ENCODE results near the gene WDR73. TPM values are rescaled to one million over a fixed set of nuclear protein-coding genes. Genes with fewer than 3 reads are reported as not detected.

WDR73 gene
- total RNA-seq (28.2 and 29.1 TPM in 2 replicates), polyA plus RNA-seq (25.6 and 29.0 TPM in 2 replicates), polyA minus RNA-seq (31.8 and 40.5 TPM in 2 replicates), Bru-seq, nascent RNA (percentile 75 among the genes with signal in this experiment), BruChase-seq, experiment 1, labeled RNA remaining after a 6-hour chase (percentile 72 among the genes with signal in this experiment), BruChase-seq, experiment 2, labeled RNA remaining after a 2-hour chase (percentile 76 among the genes with signal in this experiment)
- polyA plus RNA-seq (2011; cell fraction: cytosol; rRNA removed), result 19.0 and 19.9 TPM in 2 replicates
- polyA plus RNA-seq (2011; cell fraction: nucleus; rRNA removed), result 73.5 and 76.7 TPM in 2 replicates
- 12.9 and 21.8 TPM in 2 replicates for polyA plus RNA-seq (2012)
- polyA minus RNA-seq (2011; cell fraction: cytosol; rRNA and poly(A)+ RNA removed), result 19.7 TPM
- 24.3 and 36.3 TPM in 2 replicates for polyA minus RNA-seq (2011; cell fraction: nucleus; rRNA and poly(A)+ RNA removed)
- long read RNA-seq, full-length matches to known transcripts, result 23 of 50 reads
- long read RNA-seq, partial matches to known transcripts, result 5 of 50 reads
- long read RNA-seq, other reads (novel, unspliced or antisense), result 22 of 50 reads

GRCh38 chr15:84653910-84654688 lies at the start of gene WDR73:
WDR73 (minus strand) TSS chr15:84654283; CDS start chr15:84654274, 9 bp downstream.
- FAIRE-seq, result peak; percentile 98
- dilution Hi-C loops (cut with MboI; ENCODE audit: extremely low pct_ligation_motif_present, low sequenced_read_pairs), result no loop called here

More at GRCh38 chr15:84653910-84654688, at the start of gene WDR73:
- peak within 1 kb of the TSS; percentile 25 to 93 (median 79) for H3K4me3 ChIP-seq (replicated peaks in 1 of 3; ENCODE audit: insufficient read depth in 1 of 3, low read depth in 1 of 3, low read length in 3 of 3)
- POLR2A ChIA-PET, result interaction anchor here (0.6 to 2.3 kb wide), 4 partner anchors 18 to 274 kb away, joined by 3 to 4 read pairs (median 3); no protein-coding TSS in a partner anchor
- H3K27ac ChIP-seq (ENCODE audit: insufficient read depth, low read depth, low read length), result peak within 1 kb of the TSS; percentile 84
- H3K9me3 ChIP-seq (replicated peaks; ENCODE audit: control insufficient read depth, insufficient read depth, low read length), result no peaks in the 10 kb centered on the region
- H4K20me1 ChIP-seq (replicated peaks; ENCODE audit: control insufficient read depth, extremely low read depth, insufficient read depth, low read length), result no peaks in the 10 kb centered on the region
- DNase-seq (ENCODE audit: low read depth, low spot score), result peak; percentile 97
- peak within 1 kb of the TSS; percentile 25 for H2AFZ ChIP-seq (ENCODE audit: low read depth, low read length)
- peaks cover 6 to 7% of the 10 kb centered on the region in 2 experiments for H3K36me3 ChIP-seq (ENCODE audit: control insufficient read depth in 2 of 2, extremely low read depth in 1 of 2, insufficient read depth in 2 of 2, low read length in 2 of 2)
- H3K27me3 ChIP-seq (ENCODE audit: control insufficient read depth in 2 of 2, insufficient read depth in 2 of 2, low read length in 2 of 2), result no peaks in the 10 kb centered on the region
- H3K4me1 ChIP-seq (ENCODE audit: control insufficient read depth, extremely low read depth, insufficient read depth, low read length), result peaks cover 34% of the 10 kb centered on the region
- H3K9ac ChIP-seq (replicated peaks; ENCODE audit: extremely low read depth, insufficient read depth, low read length), result peak within 1 kb of the TSS; percentile 78
- CTCF ChIA-PET, result interaction anchor here (0.6 to 3.2 kb wide), 20 partner anchors 10 to 515 kb away, joined by 3 to 35 read pairs (median 5); partner anchors contain the start of gene SEC11A
- H3K9me1 ChIP-seq (replicated peaks; ENCODE audit: control insufficient read depth, extremely low read depth, insufficient read depth, low read length), result no peaks in the 10 kb centered on the region
- intact Hi-C loops (cut with micrococcal nuclease), result loop anchor here (1.0 kb wide), 8 partner anchors 21 to 274 kb away; partner anchors contain the start of genes SEC11A and ZNF592
- peak; percentile 79 for TF ChIP-seq POLR2AphosphoS5 (IDR thresholded peaks at IDR 0.05; ENCODE audit: insufficient read depth, low read depth, low read length)
- no peak for TF ChIP-seq FOS (IDR thresholded peaks at IDR 0.05; ENCODE audit: borderline replicate concordance, insufficient read depth, low read length)
- TF ChIP-seq POLR2A (IDR thresholded peaks at IDR 0.05; ENCODE audit: low read depth, low read length), result peak; percentile 85
- no peak for TF ChIP-seq CTCF (IDR thresholded peaks at IDR 0.05; ENCODE audit: extremely low read depth in 1 of 2, insufficient read depth in 1 of 2, low read depth in 1 of 2, low read length in 2 of 2)
- no TSS peak for BruUV-seq (replicated peaks)
- H3K79me2 ChIP-seq (ENCODE audit: control insufficient read depth, insufficient read depth, low read length), result peaks cover 15% of the 10 kb centered on the region
- H3K4me2 ChIP-seq (ENCODE audit: insufficient read depth, low read length), result peak within 1 kb of the TSS; percentile 87
